Panc1 (cell line): Measurements from ENCODE around the gene CFAP100. TPM values are rescaled to one million over a fixed set of nuclear protein-coding genes. Genes with fewer than 3 reads are reported as not detected.

ENCODE experiments used
- ATAC-seq: fragments of 200-7000 bp; cut with Tn5 transposase; 2 replicates; pipeline ENCODE4 v1.9.1; 2020; ENCODE audit warnings: mild to moderate bottlenecking, moderate library complexity
- BruUV-seq: library from RNA; stranded (reverse); fragments of 400-500 nt; replicated peaks from 2 replicates; lab custom pipeline; 2021; lab: Mats Ljungman, UMichigan
- CTCF ChIA-PET: fragments of 300-600 bp; sonication (Branson Sonifier 250); formaldehyde crosslinking; loops from one replicate; lab custom pipeline; 2022; ENCODE audit warnings: antibody characterized with exemption; lab: Charles Lee
- POLR2A ChIA-PET: fragments of 300-600 bp; sonication (Branson Sonifier 250); formaldehyde crosslinking; loops from one replicate; lab custom pipeline; 2022; ENCODE audit warnings: antibody characterized with exemption; lab: Charles Lee
- DNase-seq: peaks from one replicate; pipeline ENCODE4 v3.0.0-alpha.2; 2010; ENCODE audit warnings: low read depth, low spot score
- H3K27ac ChIP-seq: 2 replicates; pipeline ENCODE4 v1.5.1; 2011; ENCODE audit warnings: mild to moderate bottlenecking, low read length, inconsistent platforms
- H3K27me3 ChIP-seq: fragments of 200-500 bp; sonication (Bioruptor generic); 2 replicates; pipeline ENCODE4 v1.6.0; 2014; ENCODE audit warnings: low read length, inconsistent platforms; ENCODE audit not compliant: control insufficient read depth, insufficient read depth
- H3K36me3 ChIP-seq: fragments of 200-500 bp; sonication (Bioruptor generic); 2 replicates; pipeline ENCODE4 v1.5.1; 2014; ENCODE audit warnings: inconsistent platforms, mild to moderate bottlenecking, low read length, moderate library complexity; ENCODE audit not compliant: control insufficient read depth, insufficient read depth
- H3K4me1 ChIP-seq: 2 replicates; pipeline ENCODE4 v1.5.1; 2011; ENCODE audit warnings: inconsistent platforms, mild to moderate bottlenecking, low read length, moderate library complexity; ENCODE audit not compliant: control insufficient read depth, insufficient read depth
- H3K4me3 ChIP-seq, 2 experiments: 2 replicates each; pipeline ENCODE4 v1.5.1; 2011 to 2012; ENCODE audit warnings: low read depth in 2 of 2, low read length in 2 of 2, mild to moderate bottlenecking in 2 of 2, inconsistent platforms in 1 of 2, moderate library complexity in 1 of 2
- H3K9me3 ChIP-seq: fragments of 200-500 bp; sonication (Bioruptor generic); 2 replicates; pipeline ENCODE4 v1.5.1; 2014; ENCODE audit warnings: low read depth, mild to moderate bottlenecking, inconsistent platforms, low read length, moderate library complexity; ENCODE audit not compliant: control insufficient read depth, insufficient read depth
- CTCF ChIP-seq: fragments of 450-650 bp; IDR thresholded peaks from 2 replicates; pipeline ENCODE4 v1.5.1; 2017; ENCODE audit warnings: mild to moderate bottlenecking
- POLR2AphosphoS5 ChIP-seq: IDR thresholded peaks from 2 replicates; pipeline ENCODE4 v1.6.1; 2012; ENCODE audit warnings: mild to moderate bottlenecking, low read depth, low read length, moderate library complexity
- REST ChIP-seq, 2 experiments: IDR thresholded peaks; 2 replicates each; pipeline ENCODE4 v1.6.1; 2011 to 2012; ENCODE audit warnings: low read depth in 2 of 2, control low read depth in 1 of 2, low read length in 1 of 2, mild to moderate bottlenecking in 1 of 2, moderate library complexity in 1 of 2; ENCODE audit not compliant: insufficient read depth in 1 of 2
- SIN3A ChIP-seq: IDR thresholded peaks from 2 replicates; pipeline ENCODE4 v1.6.1; 2012; ENCODE audit warnings: low read depth, mild to moderate bottlenecking, low read length, moderate library complexity, borderline replicate concordance; ENCODE audit not compliant: insufficient read depth
- TCF7L2 ChIP-seq: IDR thresholded peaks from 2 replicates; pipeline ENCODE4 v1.6.1; 2011; ENCODE audit warnings: mild to moderate bottlenecking, low read depth, low read length, inconsistent platforms
- in situ Hi-C: cut with HindIII; loops from 2 replicates; pipeline ENCODE4 v1.10.0; 2016; ENCODE audit warnings: low sequenced_read_pairs, low pct_unique_long_range_greater_than_20kb
- intact Hi-C: fragments of 100-400 bp; cut with micrococcal nuclease; formaldehyde crosslinking; loops from one replicate; pipeline ENCODE4 v1.10.0; 2022; ENCODE audit not compliant: unreplicated experiment
- total RNA-seq: library from RNA; stranded (reverse); gene quantifications from one replicate; pipeline ENCODE4 v1.2.1, GENCODE V29; 2021; ENCODE audit not compliant: unreplicated experiment

Gene CFAP100
- total RNA-seq, 1 experiment from 2014 or later, result not detected

GRCh38 chr3:126345641-126346460 is 48.9 kb upstream of the CFAP100 start:
- H3K4me1 ChIP-seq, result no peaks in the 10 kb centered on the region
- CTCF ChIA-PET, result interaction anchor here (0.6 kb wide), 1 partner anchor 61 kb away, joined by 6 read pairs; no protein-coding TSS in a partner anchor
- H3K4me3 ChIP-seq, result no peak overlapping the region
- H3K27me3 ChIP-seq, result no peaks in the 10 kb centered on the region
- no peak for TF ChIP-seq REST (IDR thresholded peaks at IDR 0.05; ENCODE audit: insufficient read depth in 1 of 2, low read depth in 2 of 2, low read length in 1 of 2)
- no peak for TF ChIP-seq TCF7L2
- no peak for TF ChIP-seq CTCF
- no peak for TF ChIP-seq POLR2AphosphoS5
- TF ChIP-seq SIN3A, result no peak
- intact Hi-C loops (no loop called here), in situ Hi-C loops (no loop called here)
- ATAC-seq (no peak), DNase-seq (no peak)
- no peaks in the 10 kb centered on the region for H3K9me3 ChIP-seq
- POLR2A ChIA-PET, result no interaction called here
- BruUV-seq, result no TSS peak
- H3K27ac ChIP-seq, result no peak overlapping the region
- no peaks in the 10 kb centered on the region for H3K36me3 ChIP-seq

GRCh38 chr3:126346466-126346865 is 48.2 kb upstream of the CFAP100 start:
- intact Hi-C loops, result no loop called here
- TF ChIP-seq CTCF (no peak), TCF7L2 (no peak), POLR2AphosphoS5 (no peak), REST (IDR thresholded peaks at IDR 0.05; ENCODE audit: insufficient read depth in 1 of 2, low read depth in 2 of 2, low read length in 1 of 2) (no peak), SIN3A (no peak)
- DNase-seq (no peak), ATAC-seq (no peak)
- in situ Hi-C loops, result no loop called here
- H3K36me3 ChIP-seq, result no peaks in the 10 kb centered on the region
- no TSS peak for BruUV-seq
- ChIA-PET CTCF (no interaction called here), POLR2A (no interaction called here)
- no peaks in the 10 kb centered on the region for H3K4me1 ChIP-seq
- no peak overlapping the region for H3K27ac ChIP-seq
- H3K9me3 ChIP-seq, result no peaks in the 10 kb centered on the region
- H3K4me3 ChIP-seq, result no peak overlapping the region
- no peaks in the 10 kb centered on the region for H3K27me3 ChIP-seq
